ENCODE results near the gene TCP1.
"Not testable (repeated sequence)": the region's sequence is repeated elsewhere in the genome, so short reads cannot be mapped to it uniquely, and the experiment has no call there.

TCP1 gene

GRCh38 chr6:159816775-159817174 lies 27.4 kb upstream of the TCP1 start:
- FAIRE-seq, result not testable (repeated sequence)

DNA sequence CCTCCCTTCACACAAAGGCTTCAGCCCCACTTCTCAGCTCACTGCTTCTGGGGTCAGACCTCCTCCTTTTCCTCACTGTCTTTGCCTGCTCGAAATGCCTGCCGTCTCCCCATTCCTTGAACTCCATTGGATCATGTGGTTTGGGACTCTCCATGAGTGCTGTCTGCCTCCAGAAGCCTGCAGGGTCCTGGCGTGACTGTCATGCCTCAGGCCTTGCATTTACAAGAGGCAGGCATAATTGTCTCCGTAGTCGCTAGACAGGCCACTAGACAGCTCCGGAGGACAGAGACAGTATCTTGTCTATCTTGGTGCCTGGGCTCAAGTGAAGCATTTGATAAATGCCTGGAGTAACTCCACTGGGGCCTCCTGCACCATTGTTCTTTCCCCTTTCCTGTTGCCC lies 26.0 kb upstream of the TCP1 start:
- no peak for FAIRE-seq

DNA sequence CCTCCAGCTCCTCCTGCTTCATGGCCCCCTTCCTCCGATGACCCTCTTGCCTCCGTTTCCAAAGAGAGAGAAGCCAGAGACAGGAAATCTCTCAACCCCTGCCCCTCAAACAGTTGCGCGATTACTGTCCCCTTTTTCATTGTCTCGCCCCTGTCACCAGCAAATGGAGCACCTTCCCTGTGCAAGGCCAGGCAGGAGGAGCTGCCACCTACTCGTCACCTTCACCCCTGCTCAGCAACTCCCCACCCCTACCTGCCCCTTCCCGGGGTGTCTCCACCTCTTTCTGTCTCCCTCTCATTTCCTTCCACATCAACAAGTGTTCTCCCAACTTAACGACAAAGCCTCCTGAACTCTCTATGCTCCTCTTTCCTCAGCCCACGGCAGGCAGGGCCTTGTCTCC lies 24.4 kb upstream of the TCP1 start:
- no peak for FAIRE-seq

DNA sequence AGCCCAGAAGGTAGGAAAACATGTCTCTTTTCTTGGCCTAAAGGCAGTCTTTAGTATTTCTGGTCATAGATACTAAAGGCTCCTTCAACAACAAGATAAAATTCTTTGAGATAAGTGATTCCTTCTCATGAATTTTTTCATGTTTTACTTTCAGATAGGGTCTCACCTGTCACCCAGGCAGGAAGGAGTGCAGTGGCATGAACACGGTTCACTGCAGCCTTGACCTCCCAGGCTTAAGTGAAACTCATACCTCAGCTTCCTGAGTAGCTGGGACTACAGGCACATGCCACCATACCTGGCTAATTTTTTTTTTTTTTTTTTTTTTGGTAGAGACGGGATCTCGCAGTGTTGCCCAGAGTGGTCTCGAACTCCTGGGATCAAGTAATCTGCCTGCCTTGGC lies 19.7 kb upstream of the TCP1 start:
- no peak for FAIRE-seq

DNA sequence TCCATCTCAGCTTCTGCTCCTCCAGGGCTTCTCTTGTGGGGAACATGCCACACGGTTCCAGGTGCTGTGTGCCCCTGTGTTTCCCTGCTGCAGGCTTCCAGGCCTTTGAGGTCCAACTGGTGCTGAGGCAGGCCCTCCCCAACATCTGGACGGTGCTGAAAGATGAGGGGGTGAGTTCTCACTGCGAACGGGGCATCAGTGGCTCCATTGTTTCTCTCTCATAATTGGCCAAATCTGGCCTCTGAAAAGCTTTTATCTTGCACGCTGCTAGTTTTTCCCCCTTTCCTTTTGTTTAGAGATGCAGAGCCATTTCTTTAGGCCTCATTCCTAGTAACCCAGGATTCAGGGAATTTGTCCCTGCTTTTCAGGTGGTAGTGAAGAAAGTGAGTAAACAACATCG lies 19.2 kb upstream of the TCP1 start:
- no peak for FAIRE-seq

DNA sequence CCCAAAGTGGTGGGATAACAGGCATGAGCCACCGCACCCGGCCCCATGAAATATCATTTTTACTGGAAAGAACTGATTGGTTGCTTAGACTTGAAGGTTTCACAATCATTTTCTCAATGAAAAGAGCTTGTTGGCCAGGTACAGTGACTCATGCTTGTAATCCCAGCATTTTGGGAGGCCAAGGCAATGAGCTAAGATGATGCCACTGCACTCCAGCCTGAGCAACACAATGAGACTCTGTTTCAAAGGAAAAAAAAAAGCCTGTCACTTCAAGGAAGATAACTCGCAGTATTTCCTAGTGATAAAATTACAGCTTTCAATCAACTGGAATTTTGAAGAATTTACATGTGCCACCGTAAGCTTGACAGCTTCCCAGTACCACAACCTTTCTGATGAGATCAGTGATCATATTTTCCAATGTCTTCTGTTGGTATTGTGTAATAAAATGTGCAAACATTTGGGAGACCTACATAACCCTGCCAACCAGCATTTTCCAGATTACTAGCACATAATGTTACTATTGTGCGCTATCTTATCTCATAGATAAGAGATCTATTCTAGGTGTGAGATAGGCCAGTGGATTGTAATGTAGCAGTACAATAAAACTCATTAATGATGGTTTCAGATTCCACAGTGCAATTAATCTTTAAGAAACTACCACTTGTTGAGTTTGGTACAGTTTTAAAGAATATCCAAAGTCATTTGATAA lies 17.9 kb upstream of the TCP1 start:
- FAIRE-seq, result no peak

DNA sequence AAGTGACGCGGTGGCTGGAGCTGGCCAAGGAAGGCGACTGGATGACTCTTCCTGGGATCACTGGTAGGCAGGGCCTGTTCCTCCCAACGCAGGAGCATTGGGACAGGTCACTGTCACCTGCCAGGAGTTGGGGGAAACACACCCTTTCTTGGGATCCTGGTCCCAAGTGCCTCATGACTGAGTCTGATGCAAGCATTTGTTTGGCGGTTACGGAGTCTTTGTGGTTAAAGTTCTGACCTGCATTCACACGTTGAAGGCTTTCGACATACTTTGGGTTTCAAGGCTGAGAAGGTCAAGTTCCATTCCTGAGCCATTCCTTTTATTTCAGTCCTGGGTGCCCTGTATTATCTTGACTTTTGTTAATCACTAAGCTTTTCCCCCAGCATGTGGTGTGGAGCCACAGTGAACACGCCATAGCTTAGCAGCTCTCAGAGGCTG lies 16.6 kb upstream of the TCP1 start:
- FAIRE-seq, result no peak

DNA sequence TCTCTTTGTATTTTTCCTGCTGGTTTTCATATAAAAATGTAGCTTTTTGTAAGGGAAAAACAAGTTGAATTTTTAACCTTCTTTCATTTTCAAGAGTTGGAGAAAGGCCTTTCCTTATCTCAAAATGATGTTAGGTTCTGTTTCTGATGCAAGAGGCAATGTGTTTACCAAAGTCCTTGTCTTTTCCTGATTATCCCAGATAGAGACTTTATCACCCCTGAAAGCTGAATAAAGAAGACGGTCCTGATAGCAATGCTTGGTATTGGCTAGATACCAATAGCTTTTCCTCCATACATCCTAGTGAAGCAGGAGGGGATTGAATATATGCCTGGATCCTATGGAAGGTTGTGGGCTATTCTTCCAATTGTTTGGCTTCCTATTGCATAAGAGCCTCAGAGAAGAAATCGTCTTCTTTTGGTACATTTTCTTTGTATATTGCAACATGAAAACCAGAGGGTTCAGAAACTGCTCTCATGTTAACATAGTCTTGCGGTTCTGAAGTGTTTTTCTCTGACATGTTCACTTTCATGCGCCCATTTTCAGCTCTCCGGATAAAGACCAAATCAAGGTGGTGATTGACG lies 16.1 kb upstream of the TCP1 start:
- FAIRE-seq, result no peak

DNA sequence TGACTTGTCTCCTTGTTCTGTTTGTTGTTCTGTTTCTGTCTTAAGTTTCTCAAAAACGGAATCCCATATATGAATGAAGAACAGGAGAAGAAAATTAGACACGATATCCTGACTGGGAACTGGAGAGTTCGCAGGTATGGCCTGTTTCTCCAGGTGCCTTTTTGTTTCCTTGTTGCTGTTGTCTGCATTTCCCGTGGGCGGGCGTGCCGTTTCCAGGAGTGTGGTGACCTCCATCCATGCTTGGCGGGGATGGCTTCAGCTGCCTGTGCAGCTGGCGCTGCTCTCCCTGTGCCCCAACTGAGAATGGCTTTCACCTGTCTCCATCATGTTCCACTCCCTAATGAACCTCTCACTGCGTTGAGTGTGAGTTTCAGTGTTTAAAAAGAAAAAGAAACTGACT lies 15.1 kb upstream of the TCP1 start:
- no peak for FAIRE-seq

DNA sequence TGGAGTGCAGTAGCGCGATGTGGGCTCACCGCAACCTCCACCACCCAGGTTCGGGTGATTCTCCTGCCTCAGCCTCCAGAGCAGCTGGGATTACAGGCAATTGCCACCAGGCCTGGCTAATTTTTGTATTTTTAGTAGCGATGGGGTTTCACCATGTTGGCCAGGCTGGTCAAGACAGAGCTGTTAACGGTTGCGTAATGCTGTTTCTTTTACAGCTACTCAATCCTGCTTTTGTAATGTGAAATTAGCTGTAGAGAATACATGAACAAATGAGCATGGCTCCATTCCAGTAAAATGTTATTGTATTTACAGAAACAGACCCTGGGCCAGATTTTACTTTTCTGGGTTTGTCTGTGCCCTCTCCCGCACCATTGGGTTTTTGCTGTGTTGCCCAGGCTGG lies 12.5 kb upstream of the TCP1 start:
- no peak for FAIRE-seq

DNA sequence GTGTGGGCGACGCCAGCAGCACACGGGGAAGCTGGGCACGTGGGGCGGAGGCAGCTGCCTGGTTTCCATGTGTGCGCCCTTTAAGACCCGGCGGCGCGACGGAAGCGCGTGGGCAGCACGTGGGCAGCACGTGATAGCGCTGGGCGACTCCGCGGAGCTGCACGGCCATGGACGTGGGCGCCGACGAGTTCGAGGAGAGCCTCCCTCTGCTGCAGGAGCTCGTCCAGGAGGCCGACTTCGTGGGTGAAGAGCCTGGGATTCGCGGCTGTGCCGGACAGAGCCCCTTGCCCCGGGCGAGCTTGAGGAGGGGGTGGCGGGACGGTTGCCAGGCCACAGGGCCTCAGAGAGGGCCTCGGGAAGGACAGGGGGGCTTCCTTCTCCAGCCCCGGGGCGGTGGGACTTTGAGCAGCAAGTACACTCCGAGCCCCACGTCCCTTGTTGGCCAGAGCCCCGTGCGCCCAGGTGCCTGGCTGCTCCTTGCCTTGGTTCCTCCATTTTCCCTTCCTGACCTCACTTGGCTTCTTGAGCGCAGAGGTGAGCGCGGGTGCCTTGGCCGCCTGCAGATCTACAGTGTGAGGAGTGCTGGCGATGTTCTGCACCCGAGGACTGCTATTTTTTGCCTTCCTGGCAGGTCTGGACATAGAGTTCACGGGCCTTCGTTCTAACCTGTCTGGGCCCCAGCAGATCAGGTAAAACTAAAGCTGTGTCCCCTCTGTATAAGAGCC lies 10.9 kb upstream of the TCP1 start, which contains the start of gene PNLDC1:
Gene PNLDC1 (plus strand): TSS at position 136 of the 725 bp plus-strand sequence. CDS start 32 bp downstream, at position 168.
- no peak for FAIRE-seq

DNA sequence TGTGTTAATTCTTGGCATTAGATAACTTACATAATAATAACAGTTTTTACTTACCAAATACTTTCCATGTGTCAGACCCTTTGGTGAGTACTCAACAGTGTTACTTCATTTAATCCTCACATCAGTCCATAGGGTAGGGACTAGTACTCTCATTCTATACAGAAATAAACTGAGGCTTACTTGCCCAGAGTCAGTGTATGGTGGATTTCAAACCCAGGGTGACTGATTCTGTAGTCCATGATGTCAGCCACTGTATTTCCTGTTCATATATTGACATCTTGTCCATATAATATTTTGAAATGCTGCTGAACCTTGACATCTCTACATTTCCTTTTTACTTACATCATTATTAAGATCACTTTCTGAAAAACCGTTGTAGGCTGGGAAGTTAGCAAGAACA lies 8.2 kb upstream of the TCP1 start:
- no peak for FAIRE-seq

DNA sequence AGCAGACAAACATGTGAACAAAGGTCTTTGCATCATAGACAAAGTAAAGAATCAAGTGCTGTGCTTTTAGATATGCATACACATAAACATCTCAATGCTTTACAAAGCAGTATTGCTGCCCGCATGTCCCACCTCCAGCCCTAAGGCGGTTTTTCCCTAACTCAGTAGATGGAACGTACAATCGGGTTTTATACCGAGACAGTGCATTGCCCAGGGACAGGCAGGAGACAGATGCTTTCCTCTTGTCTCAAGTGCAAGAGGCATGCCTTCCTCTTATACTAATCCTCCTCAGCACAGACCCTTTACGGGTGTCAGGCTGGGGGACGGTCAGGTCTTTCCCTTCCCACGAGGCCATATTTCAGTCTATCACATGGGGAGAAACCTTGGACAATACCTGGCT lies 5.6 kb upstream of the TCP1 start:
- not testable (repeated sequence) for FAIRE-seq

- no peak for FAIRE-seq
Observed at GRCh38 chr6:159790956-159791598, 1.7 kb upstream of the TCP1 start.

- peak; percentile 33 for FAIRE-seq
Observed at GRCh38 chr6:159790149-159790955, 950 bp upstream of the TCP1 start, which contains the start of gene MRPL18. MRPL18 (plus strand) TSS chr6:159790467; CDS start chr6:159790588, 121 bp downstream.

DNA sequence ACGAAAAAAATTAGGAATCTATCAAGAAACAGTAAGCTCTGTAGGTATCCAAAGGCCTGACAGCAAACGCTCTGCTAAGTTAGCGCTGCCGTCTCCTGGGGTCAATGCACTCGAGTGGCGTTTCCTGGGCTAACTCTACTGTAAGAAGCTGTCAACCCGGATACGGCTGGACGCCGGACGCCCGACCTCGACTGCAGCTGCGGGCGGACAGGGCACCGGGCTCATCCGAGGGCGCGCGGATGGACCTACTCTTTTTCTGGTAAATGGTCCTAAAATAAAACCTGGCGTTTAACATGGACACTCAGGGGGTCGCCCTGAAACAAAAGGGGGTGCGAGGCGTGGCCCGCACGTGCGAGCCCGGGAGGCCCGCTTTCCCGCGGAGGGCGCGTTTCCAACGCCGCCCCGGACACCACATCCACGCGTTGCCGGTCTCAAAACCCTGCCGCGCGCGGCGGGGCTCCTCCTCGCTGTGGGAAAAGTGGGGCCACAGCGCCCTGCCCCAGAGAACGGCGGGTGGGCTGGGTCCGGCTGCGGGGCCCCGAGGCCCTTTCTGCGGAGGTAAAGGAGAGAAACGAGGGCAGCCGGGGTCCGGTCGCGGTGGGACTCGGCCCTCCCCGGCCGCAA lies 537 bp downstream of the TCP1 start:
- no peak for FAIRE-seq

DNA sequence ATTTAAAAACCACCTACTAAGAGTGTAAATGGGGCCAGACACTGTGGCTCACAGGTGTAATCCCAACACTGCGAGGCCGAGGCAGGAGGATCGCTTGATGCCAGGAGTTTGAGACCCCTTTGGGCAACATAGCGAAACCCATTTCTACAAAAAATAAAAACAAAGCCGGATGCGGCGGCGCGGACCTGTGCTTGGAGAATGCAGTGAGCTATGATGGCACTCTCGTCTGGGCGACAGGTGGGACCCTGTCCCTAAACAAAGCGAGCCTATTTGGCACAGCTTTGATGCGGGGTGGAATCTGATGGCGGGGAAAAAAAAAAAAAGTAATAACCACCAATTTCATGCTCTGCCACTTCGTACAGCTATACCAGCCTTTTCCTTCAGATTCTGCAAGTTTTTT lies 1.1 kb downstream of the TCP1 start:
- no peak for FAIRE-seq

GRCh38 chr6:159778542-159779103 lies 10.8 kb downstream of the TCP1 start:
- FAIRE-seq, result no peak

GRCh38 chr6:159778131-159778530 lies 11.3 kb downstream of the TCP1 start:
- no peak for FAIRE-seq

- FAIRE-seq, result no peak
Observed at GRCh38 chr6:159777240-159777904, 12.0 kb downstream of the TCP1 start.

GRCh38 chr6:159772196-159772595 lies 17.2 kb downstream of the TCP1 start:
- FAIRE-seq, result no peak
